ENCODE measurements around the gene SLC2A13.
"Not testable (repeated sequence)": the region's sequence is repeated elsewhere in the genome, so short reads cannot be mapped to it uniquely, and the experiment has no call there.

The SLC2A13 gene

GRCh38 chr12:39852346-39852745 is 253.5 kb downstream of the SLC2A13 start:
- H3K27me3 ChIP-seq (ENCODE audit: low read length), result no peaks in the 10 kb centered on the region
- H3K4me3 ChIP-seq (ENCODE audit: insufficient read depth, low read length, poor library complexity, severe bottlenecking), result no peak overlapping the region
- H3K9me3 ChIP-seq (ENCODE audit: insufficient read depth, low read length), result no peaks in the 10 kb centered on the region
- H2AFZ ChIP-seq (ENCODE audit: low read depth, low read length, severe bottlenecking), result no peak overlapping the region
- no peaks in the 10 kb centered on the region for H4K20me1 ChIP-seq (ENCODE audit: low read depth, low read length)
- no peaks in the 10 kb centered on the region for H3K79me2 ChIP-seq (ENCODE audit: insufficient read depth, low read length)
- no peak overlapping the region for H3K4me2 ChIP-seq (ENCODE audit: low read depth, low read length, poor library complexity, severe bottlenecking)
- H3K27ac ChIP-seq (ENCODE audit: low read depth, low read length), result no peak overlapping the region
- H3K36me3 ChIP-seq (ENCODE audit: low read length), result no peaks in the 10 kb centered on the region
- TF ChIP-seq EZH2phosphoT487 (conservative IDR thresholded peaks at IDR 0.05; ENCODE audit: low read length), result no peak
- no peak for TF ChIP-seq CTCF (IDR thresholded peaks at IDR 0.05; ENCODE audit: insufficient read depth, low read length, poor library complexity, severe bottlenecking)
- H3F3A ChIP-seq (ENCODE audit: insufficient read depth), result no peaks in the 10 kb centered on the region
- no peaks in the 10 kb centered on the region for H3K9me2 ChIP-seq (replicated peaks; ENCODE audit: insufficient read depth, low read length)
- no peak overlapping the region for H3K9ac ChIP-seq (ENCODE audit: low read length)

- not testable (repeated sequence) for H3K79me2 ChIP-seq (ENCODE audit: insufficient read depth, low read length); H3K9ac ChIP-seq (ENCODE audit: low read length); H3K4me3 ChIP-seq (ENCODE audit: insufficient read depth, low read length, poor library complexity, severe bottlenecking); H3K9me3 ChIP-seq (ENCODE audit: insufficient read depth, low read length); H2AFZ ChIP-seq (ENCODE audit: low read depth, low read length, severe bottlenecking); H3K9me2 ChIP-seq (replicated peaks; ENCODE audit: insufficient read depth, low read length); H3F3A ChIP-seq (ENCODE audit: insufficient read depth); H3K4me2 ChIP-seq (ENCODE audit: low read depth, low read length, poor library complexity, severe bottlenecking); H3K27ac ChIP-seq (ENCODE audit: low read depth, low read length); H3K27me3 ChIP-seq (ENCODE audit: low read length); H4K20me1 ChIP-seq (ENCODE audit: low read depth, low read length); H3K36me3 ChIP-seq (ENCODE audit: low read length)
Observed at GRCh38 chr12:39848218-39848617, 257.7 kb downstream of the SLC2A13 start.

- no peaks in the 10 kb centered on the region for H3F3A ChIP-seq (ENCODE audit: insufficient read depth)
- H3K36me3 ChIP-seq (ENCODE audit: low read length), result no peaks in the 10 kb centered on the region
- no peak overlapping the region for H3K27ac ChIP-seq (ENCODE audit: low read depth, low read length)
- TF ChIP-seq EZH2phosphoT487 (conservative IDR thresholded peaks at IDR 0.05; ENCODE audit: low read length) (no peak), CTCF (IDR thresholded peaks at IDR 0.05; ENCODE audit: insufficient read depth, low read length, poor library complexity, severe bottlenecking) (no peak)
- H3K9me3 ChIP-seq (ENCODE audit: insufficient read depth, low read length), result no peaks in the 10 kb centered on the region
- no peak overlapping the region for H2AFZ ChIP-seq (ENCODE audit: low read depth, low read length, severe bottlenecking)
- no peak overlapping the region for H3K4me2 ChIP-seq (ENCODE audit: low read depth, low read length, poor library complexity, severe bottlenecking)
- H4K20me1 ChIP-seq (ENCODE audit: low read depth, low read length), result no peaks in the 10 kb centered on the region
- H3K9ac ChIP-seq (ENCODE audit: low read length), result no peak overlapping the region
- H3K9me2 ChIP-seq (replicated peaks; ENCODE audit: insufficient read depth, low read length), result no peaks in the 10 kb centered on the region
- H3K4me3 ChIP-seq (ENCODE audit: insufficient read depth, low read length, poor library complexity, severe bottlenecking), result no peak overlapping the region
- no peaks in the 10 kb centered on the region for H3K27me3 ChIP-seq (ENCODE audit: low read length)
- no peaks in the 10 kb centered on the region for H3K79me2 ChIP-seq (ENCODE audit: insufficient read depth, low read length)
Observed at GRCh38 chr12:39846971-39847650, 258.8 kb downstream of the SLC2A13 start.

GRCh38 chr12:39846304-39846703 is 259.6 kb downstream of the SLC2A13 start:
- H3F3A ChIP-seq (ENCODE audit: insufficient read depth), result no peaks in the 10 kb centered on the region
- no peaks in the 10 kb centered on the region for H3K27me3 ChIP-seq (ENCODE audit: low read length)
- H3K27ac ChIP-seq (ENCODE audit: low read depth, low read length), result no peak overlapping the region
- no peaks in the 10 kb centered on the region for H3K9me3 ChIP-seq (ENCODE audit: insufficient read depth, low read length)
- no peaks in the 10 kb centered on the region for H3K79me2 ChIP-seq (ENCODE audit: insufficient read depth, low read length)
- no peaks in the 10 kb centered on the region for H3K36me3 ChIP-seq (ENCODE audit: low read length)
- no peak overlapping the region for H2AFZ ChIP-seq (ENCODE audit: low read depth, low read length, severe bottlenecking)
- no peaks in the 10 kb centered on the region for H3K9me2 ChIP-seq (replicated peaks; ENCODE audit: insufficient read depth, low read length)
- H3K4me3 ChIP-seq (ENCODE audit: insufficient read depth, low read length, poor library complexity, severe bottlenecking), result no peak overlapping the region
- no peak overlapping the region for H3K9ac ChIP-seq (ENCODE audit: low read length)
- no peak overlapping the region for H3K4me2 ChIP-seq (ENCODE audit: low read depth, low read length, poor library complexity, severe bottlenecking)
- no peak for TF ChIP-seq CTCF (IDR thresholded peaks at IDR 0.05; ENCODE audit: insufficient read depth, low read length, poor library complexity, severe bottlenecking)
- no peaks in the 10 kb centered on the region for H4K20me1 ChIP-seq (ENCODE audit: low read depth, low read length)
